GM18907 (cell line): ENCODE data around the gene ZFP62.
"Not testable (repeated sequence)": the region's sequence is repeated elsewhere in the genome, so short reads cannot be mapped to it uniquely, and the experiment has no call there.

Experiments used
- ATAC-seq: cut with Tn5 transposase; IDR thresholded peaks from one replicate; pipeline ENCODE4 v1.9.1; 2021; ENCODE audit warnings: mild to moderate bottlenecking, moderate library complexity; ENCODE audit not compliant: unreplicated experiment

The ZFP62 gene

GRCh38 chr5:180860887-180861822 lies at the start of gene ZFP62:
Gene ZFP62 (minus strand): TSS chr5:180861276. CDS start chr5:180861219, 57 bp downstream.
- peak; percentile 90 for ATAC-seq

GRCh38 chr5:180910735-180911134 lies 49.7 kb upstream of the ZFP62 start:
- no peak for ATAC-seq

- no peak for ATAC-seq
Measured at GRCh38 chr5:180910182-180910581, 49.1 kb upstream of the ZFP62 start.

DNA sequence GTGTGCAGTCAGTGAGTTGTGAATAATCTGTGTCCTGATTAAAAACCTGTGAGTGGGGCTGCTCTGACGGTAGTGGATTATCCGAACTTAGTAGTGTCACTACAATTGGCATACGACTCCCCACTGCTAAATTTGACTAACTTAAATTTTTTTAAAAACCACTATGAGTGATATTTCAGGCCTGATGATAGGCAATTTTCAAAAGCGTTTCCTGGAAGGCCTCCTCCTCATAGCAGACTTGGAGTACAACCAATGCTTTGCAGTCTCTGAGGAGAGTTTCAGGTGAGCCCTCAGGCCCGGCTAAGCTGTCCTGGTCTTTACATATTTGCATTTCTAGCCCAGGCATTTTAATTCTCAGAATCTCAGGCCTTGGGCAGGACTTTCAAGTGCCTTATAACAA lies 48.7 kb upstream of the ZFP62 start:
- ATAC-seq: no peak

GRCh38 chr5:180908998-180909731 lies 48.1 kb upstream of the ZFP62 start:
- no peak for ATAC-seq

DNA sequence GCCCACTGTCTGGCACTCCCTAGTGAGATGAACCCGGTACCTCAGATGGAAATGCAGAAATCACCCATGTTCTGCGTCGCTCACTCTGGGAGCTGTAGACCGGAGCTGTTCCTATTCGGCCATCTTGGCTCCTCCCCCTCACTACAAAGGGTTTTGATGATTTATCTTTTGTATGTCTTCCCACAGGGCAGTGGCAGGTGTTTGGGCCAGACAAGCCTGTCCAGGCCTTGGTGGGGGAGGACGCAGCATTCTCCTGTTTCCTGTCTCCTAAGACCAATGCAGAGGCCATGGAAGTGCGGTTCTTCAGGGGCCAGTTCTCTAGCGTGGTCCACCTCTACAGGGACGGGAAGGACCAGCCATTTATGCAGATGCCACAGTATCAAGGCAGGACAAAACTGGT lies 47.3 kb upstream of the ZFP62 start:
- ATAC-seq: no peak

GRCh38 chr5:180901319-180902009 lies 40.4 kb upstream of the ZFP62 start:
- no peak for ATAC-seq

DNA sequence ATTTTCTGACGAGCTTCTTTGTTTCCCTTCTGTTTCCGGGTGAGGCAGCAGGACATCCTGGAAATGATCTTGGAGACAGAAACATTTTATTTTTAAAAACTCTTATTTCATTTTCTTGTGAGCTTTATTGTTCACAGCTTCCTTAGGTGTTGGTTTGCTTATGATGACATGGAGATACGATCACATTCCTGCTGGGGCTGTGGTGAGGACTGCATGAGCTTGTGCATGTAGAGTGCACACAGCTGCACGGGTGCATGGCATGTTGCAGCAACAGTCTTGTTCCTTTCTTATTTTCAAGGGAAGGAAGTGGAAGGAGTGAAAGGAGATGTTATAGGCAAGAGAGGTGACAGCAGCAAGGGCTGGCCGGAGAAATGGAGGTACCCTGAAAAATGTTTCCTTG lies 39.1 kb upstream of the ZFP62 start:
- no peak for ATAC-seq

- ATAC-seq: no peak
Measured at GRCh38 chr5:180898621-180899246, 37.7 kb upstream of the ZFP62 start, which contains the start of gene BTNL8. Gene BTNL8 (plus strand): TSS chr5:180899159. CDS start chr5:180899311, 152 bp downstream.

GRCh38 chr5:180895330-180895729 lies 34.3 kb upstream of the ZFP62 start:
- ATAC-seq: not testable (repeated sequence)

- no peak for ATAC-seq
Measured at GRCh38 chr5:180889381-180889780, 28.3 kb upstream of the ZFP62 start.

DNA sequence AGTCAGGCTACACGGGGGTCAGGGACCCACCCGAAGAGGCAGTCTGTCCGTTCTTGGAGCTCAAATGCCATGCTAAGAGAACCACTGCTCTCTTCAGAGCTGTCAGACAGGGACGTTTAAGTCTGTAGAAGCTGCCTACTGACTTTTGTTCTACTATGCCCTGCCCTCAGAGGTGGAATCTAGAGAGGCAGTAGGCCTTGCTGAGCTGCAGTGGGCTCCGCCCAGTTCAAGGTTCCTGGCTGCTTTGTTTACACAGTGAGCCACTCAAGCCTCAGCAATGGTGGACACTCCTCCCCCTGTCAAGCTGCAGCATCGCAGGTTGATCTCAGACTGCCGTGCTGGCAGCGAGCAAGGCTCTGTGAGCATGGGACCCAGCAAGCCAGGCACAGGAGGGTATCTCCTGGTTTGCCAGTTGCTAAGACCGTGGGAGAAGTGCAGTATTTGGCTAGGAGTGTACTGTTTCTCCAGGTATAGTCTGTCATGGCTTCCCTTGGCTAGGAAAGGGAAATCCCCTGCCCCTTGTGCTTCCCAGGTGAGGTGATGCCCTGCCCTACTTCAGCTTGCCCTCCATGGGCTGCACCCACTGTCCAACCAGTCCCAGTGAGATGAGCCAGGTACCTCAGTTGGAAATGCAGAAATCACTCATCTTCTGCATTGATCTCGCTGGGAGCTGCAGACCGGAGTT lies 24.9 kb upstream of the ZFP62 start:
- ATAC-seq: not testable (repeated sequence)

- ATAC-seq: no peak
Measured at GRCh38 chr5:180875860-180876426, 14.9 kb upstream of the ZFP62 start.

DNA sequence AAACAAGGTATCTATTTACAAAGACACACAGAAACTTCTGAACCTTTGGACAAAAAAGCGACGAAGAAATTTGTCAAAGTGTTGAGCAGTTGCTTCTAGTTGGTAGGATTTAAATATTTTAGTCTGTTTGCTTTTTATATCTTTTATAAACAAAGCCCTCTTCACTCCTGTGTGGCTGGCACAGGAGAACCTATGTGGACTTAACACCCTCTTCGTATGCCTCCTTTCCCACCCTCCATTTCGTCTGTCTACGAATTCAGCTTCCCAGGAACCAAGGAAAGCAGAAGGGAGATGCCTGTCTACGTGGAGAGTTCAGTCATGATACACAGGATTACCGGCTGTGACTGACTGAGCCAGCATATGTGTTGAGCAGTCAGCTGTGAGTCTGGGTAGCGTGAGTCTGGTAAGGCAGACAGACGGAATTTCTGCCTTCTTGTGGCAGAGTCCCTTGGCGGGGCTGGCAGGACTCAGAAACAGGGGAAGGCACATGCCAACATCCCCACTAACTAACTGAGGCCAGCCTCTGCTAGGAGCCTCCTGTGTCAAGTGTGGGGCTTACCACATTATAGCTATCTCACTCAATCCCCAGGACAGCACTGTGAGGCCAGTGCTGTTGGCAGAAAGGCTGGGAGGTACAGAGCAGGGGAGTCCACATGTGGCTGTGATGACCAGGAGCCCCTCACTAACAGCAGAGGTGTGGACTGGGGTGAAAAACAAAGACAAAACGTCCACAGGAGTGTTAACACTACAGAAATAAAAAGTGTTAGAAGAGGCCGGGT lies 13.9 kb upstream of the ZFP62 start:
- no peak for ATAC-seq

DNA sequence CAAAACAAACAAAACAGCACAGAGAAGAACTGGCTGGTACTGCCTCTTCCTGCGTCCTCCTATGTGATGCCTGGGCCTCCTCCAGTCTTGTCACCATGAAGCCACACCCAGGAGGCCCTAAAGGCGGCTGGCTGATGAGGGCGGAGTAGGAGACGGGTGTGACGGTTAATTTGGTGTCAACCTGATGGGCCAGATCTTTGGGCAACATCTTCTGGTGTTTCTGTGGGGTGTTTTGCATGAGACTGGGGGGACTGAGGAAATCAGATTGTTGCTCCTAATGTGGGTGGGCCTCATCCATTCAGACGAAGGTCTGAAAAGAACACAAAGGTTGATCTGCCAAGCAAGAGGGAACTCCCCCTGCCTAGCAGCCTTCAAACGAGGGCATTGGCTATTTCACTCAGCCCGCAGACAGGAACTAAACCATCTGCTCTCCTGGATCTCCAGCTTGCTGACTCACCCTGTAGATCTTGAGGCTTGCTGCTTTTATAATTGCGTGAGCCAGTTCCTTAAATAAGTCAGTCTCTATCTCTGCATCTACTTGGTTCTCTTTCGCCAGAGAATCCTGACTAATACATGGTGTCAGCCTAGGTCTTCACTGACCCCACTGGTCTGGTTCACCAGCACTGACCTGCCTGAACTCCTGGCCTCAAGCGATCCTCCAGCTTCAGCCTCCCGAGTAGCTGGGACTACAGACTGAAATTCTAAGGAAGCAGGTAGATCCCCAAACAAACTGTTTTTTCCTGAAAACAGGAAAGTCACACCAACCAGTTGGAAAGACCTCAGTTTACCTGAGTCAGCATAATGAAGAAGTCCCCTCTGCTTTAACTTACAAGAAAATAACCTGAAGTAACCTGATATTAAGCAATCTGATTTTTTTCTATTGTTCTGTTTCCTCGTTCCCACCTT lies 12.8 kb upstream of the ZFP62 start:
- no peak for ATAC-seq

DNA sequence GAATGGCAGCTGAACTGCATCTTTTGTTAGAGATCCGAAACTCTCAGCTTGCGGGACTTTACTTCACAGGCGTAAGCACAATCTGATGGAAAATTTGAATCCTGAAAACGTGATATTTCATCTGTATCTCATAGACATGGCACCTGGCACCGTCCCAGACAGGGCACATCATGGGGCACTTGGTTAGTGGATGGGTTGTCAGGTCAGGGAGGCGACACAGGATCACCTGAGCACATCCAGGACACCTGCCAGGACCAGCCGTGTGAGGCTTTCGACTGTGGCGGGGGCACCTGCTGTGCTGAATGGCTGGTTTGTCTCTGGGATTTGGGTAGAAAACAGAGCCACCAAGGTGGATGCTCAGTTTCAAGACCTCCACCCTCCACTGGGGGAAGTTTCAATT lies 11.3 kb upstream of the ZFP62 start:
- no peak for ATAC-seq

DNA sequence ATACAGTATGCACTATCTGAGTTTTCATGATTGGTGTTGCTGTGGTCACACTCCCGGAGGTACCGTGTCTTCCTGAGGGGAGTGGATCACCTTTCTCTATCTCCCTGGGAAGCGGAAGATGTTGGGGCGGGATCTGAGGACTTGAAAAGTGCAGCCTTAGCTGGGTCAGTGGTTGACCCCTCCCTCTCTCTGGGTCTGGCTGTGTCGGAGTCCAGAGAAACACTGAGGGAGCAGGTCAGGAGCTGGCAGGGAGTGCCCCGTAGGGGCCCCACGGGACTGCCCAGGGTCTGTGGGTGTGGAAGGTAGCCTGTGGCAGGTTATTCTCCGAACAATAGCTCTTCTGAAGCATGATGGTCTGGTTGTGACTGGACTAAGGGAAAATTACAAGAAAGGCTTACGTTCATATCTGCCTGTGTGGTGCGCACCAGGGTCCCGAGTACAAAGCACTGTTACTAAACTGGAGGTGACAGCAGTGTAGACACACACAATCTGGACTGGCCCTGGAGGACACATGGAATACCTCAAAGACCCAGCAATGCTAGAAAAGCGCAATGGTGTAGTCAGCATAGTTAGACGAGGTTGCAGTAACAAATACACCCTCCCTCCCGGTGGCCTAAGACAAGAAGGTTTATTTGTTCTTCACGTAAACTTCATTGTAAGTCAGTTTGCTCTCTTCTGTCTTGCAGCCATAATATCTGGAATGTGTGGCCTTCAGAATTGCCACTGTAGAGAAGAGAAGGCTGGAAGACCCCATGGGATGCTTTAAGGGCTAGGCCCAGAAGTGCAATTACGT lies 9.4 kb upstream of the ZFP62 start:
- no peak for ATAC-seq
